HepG2 (cell line): ENCODE data around the gene NMRAL1. TPM values are rescaled to one million over a fixed set of nuclear protein-coding genes. Genes with fewer than 3 reads are reported as not detected.

Source experiments
- ATAC-seq: fragments of 200-7000 bp; cut with Tn5 transposase; 3 replicates; pipeline ENCODE4 v1.9.1; 2020; ENCODE audit warnings: mild to moderate bottlenecking, moderate library complexity
- BruUV-seq: library from RNA; stranded (reverse); fragments of 400-500 nt; replicated peaks from 2 replicates; lab custom pipeline; 2021; lab: Mats Ljungman, UMichigan
- CTCF ChIA-PET: fragments of 300-600 bp; formaldehyde crosslinking; extraction: SDS; loops from one replicate; lab custom pipeline; 2021; ENCODE audit warnings: low total read pairs, inconsistent platforms, low intra/inter-chr PET ratio; lab: Yijun Ruan, JAX
- POLR2A ChIA-PET: fragments of 350-600 bp; sonication (Branson Sonifier 250); formaldehyde crosslinking; loops from one replicate; lab custom pipeline; 2020; ENCODE audit warnings: antibody characterized with exemption, inconsistent platforms; lab: Yijun Ruan, JAX
- DNase-seq: peaks from one replicate; pipeline ENCODE4 v3.0.0-alpha.2; 2015; ENCODE audit warnings: low spot score
- FAIRE-seq: peaks from 3 replicates; lab custom pipeline; 2011; peaks lifted over from hg19 to GRCh38; lab: Jason Lieb, UNC
- H2AFZ ChIP-seq: one replicate; pipeline ENCODE4 v1.6.1; 2011; ENCODE audit warnings: low read length, inconsistent platforms
- H3K27ac ChIP-seq: fragments of 300-600 bp; 3 replicates; pipeline ENCODE4 v1.8.0; 2011; ENCODE audit warnings: mixed run types, mild to moderate bottlenecking, mixed read lengths, low read length, inconsistent platforms; ENCODE audit not compliant: insufficient read depth; ENCODE audit errors: extremely low read length
- H3K27me3 ChIP-seq, 2 experiments: fragments of 200-600 bp in 1 of 2; 2 replicates in 1 of 2; 3 replicates in 1 of 2; pipeline versions ENCODE4 v1.6.0 to v1.8.0; 2011; ENCODE audit warnings: low read length in 2 of 2, mild to moderate bottlenecking in 2 of 2, moderate library complexity in 2 of 2, inconsistent platforms in 1 of 2; ENCODE audit not compliant: insufficient read depth in 2 of 2, control insufficient read depth in 1 of 2
- H3K36me3 ChIP-seq, 2 experiments: fragments of 200-600 bp in 1 of 2; replicated peaks in 1 of 2; 2 replicates in 1 of 2; 3 replicates in 1 of 2; pipeline versions ENCODE4 v1.5.1 to v1.8.0; 2011; ENCODE audit warnings: low read length in 2 of 2, inconsistent platforms in 1 of 2; ENCODE audit not compliant: insufficient read depth in 2 of 2, control insufficient read depth in 1 of 2
- H3K4me1 ChIP-seq: 2 replicates; pipeline ENCODE4 v1.5.1; 2012; ENCODE audit warnings: low read length, inconsistent platforms; ENCODE audit not compliant: insufficient read depth
- H3K4me2 ChIP-seq: 2 replicates; pipeline ENCODE4 v1.6.0; 2011; ENCODE audit warnings: low read depth, low read length, inconsistent platforms
- H3K4me3 ChIP-seq, 3 experiments: fragments of 200-600 bp in 1 of 3; sonication (generic), shearing (Covaris generic) in 1 of 3; replicated peaks in 1 of 3; 2 replicates each; pipeline ENCODE4 v1.5.1; 2011 to 2016; ENCODE audit warnings: low read length in 3 of 3, inconsistent platforms in 2 of 3, low read depth in 2 of 3, mild to moderate bottlenecking in 2 of 3, control low read depth in 1 of 3, mixed read lengths in 1 of 3; ENCODE audit not compliant: insufficient read depth in 1 of 3
- H3K79me2 ChIP-seq: one replicate; pipeline ENCODE4 v1.6.1; 2011; ENCODE audit warnings: low read length, inconsistent platforms; ENCODE audit not compliant: insufficient read depth
- H3K9ac ChIP-seq: 2 replicates; pipeline ENCODE4 v1.6.0; 2011; ENCODE audit warnings: mild to moderate bottlenecking, low read depth, low read length, inconsistent platforms; ENCODE audit not compliant: insufficient read depth
- H3K9me3 ChIP-seq: 2 replicates; pipeline ENCODE4 v1.5.1; 2012; ENCODE audit warnings: mild to moderate bottlenecking, low read length
- H4K20me1 ChIP-seq: 2 replicates; pipeline ENCODE4 v1.6.0; 2011; ENCODE audit warnings: inconsistent platforms, mild to moderate bottlenecking, low read length, moderate library complexity; ENCODE audit not compliant: insufficient read depth
- CEBPB ChIP-seq: IDR thresholded peaks from 2 replicates; pipeline ENCODE4 v1.6.1; 2011; ENCODE audit warnings: low read depth, low read length, improper control_type of control experiment, borderline replicate concordance
- NKX3-1 ChIP-seq: sonication (generic); formaldehyde crosslinking; IDR thresholded peaks from 2 replicates; pipeline ENCODE4 v1.5.0; 2020; ENCODE audit warnings: missing genetic modification reagents
- PAF1 ChIP-seq: IDR thresholded peaks from 2 replicates; pipeline ENCODE4 v1.6.1; 2016; ENCODE audit warnings: missing genetic modification reagents, missing compliant biosample characterization
- WGBS: methylation state at CpG from one replicate; pipeline ENCODE4 v1.1.6; 2017; ENCODE audit warnings: low lambda C conversion rate; 5-methylcytosine and 5-hydroxymethylcytosine counted together
- in situ Hi-C: cut with HindIII; loops from 2 replicates; pipeline ENCODE4 v1.10.0; 2017; ENCODE audit warnings: low pct_unique_long_range_greater_than_20kb; ENCODE audit not compliant: extremely low pct_ligation_motif_present
- intact Hi-C: fragments of 100-400 bp; cut with micrococcal nuclease; formaldehyde crosslinking; loops from one replicate; pipeline ENCODE4 v1.10.0; 2022; ENCODE audit not compliant: unreplicated experiment
- polyA plus RNA-seq, 8 experiments: library from polyadenylated mRNA; depleted of rRNA in 3 of 8; stranded (reverse) in 7 of 8; unstranded in 1 of 8; fragments of >200 nt; fragmentation: Illumina TruSeq in 4 of 8; extraction: Trizol in 4 of 8; gene quantifications; 2 replicates each; pipeline versions ENCODE4 v1.2.1 to v1.2.3, GENCODE V29; 2011 to 2016; ENCODE audit warnings: low read depth in 4 of 8, missing spikeins in 1 of 8, mixed read lengths in 1 of 8; ENCODE audit not compliant: insufficient read depth in 1 of 8
- total RNA-seq, 5 experiments: library from RNA; depleted of rRNA; stranded (reverse); fragments of >200 nt; fragmentation: Illumina TruSeq; extraction: Trizol; gene quantifications; 2 replicates each; pipeline ENCODE4 v1.2.3, GENCODE V29; 2016; ENCODE audit warnings: low read depth in 1 of 5
- TF ChIP-seq, protein P1 (sequence below): sonication (generic); formaldehyde crosslinking; conservative IDR thresholded peaks from 2 replicates; pipeline ENCODE4 v1.4.0; 2020; ENCODE audit warnings: missing genetic modification reagents

NMRAL1 gene
- total and polyA plus RNA-seq, 2 of the 13 experiments (the other 11 are each of a cell fraction or from before 2014, with no cell fraction given), result 30.8 to 33.1 TPM

DNA sequence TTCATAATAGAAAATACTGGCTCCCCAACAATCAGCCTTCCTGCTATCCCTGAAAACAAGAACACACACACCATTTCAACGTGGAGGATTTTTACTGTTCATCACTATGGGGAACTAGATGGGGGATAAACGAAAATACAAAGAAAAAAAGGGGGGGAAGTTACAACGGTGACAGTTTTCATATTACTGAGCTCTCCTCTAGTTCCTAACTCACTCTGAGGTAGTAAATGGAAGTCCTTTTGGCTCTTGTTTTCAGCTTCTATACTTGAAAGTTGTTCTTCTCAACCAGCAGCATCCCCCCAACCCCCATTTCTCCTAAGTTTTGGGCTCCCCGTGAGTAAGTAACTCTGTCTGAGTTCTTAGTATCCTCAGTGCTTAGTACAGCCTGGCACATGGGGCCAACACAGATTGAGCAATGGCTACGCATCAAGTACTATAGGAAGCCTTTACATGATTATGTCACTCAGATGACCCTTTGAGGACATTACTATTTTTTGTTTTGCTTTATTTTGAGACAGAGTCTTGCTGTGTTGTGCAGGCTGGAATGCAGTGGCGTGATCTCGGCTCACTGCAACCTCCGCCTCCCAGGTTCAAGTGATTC, 53.8 kb downstream of the NMRAL1 start:
- Histone ChIP-seq H4K20me1 (no peaks in the 10 kb centered on the region), H3K4me1 (peaks cover 30% of the 10 kb centered on the region), H3K4me3 (no peak overlapping the region), H3K36me3 (no peaks in the 10 kb centered on the region), H3K27ac (no peak overlapping the region), H3K27me3 (no peaks in the 10 kb centered on the region; a peak in 1 of 5 replicates), H3K79me2 (peaks cover 4% of the 10 kb centered on the region), H2AFZ (no peak overlapping the region), H3K9me3 (no peaks in the 10 kb centered on the region), H3K9ac (no peak overlapping the region), H3K4me2 (no peak overlapping the region)
- FAIRE-seq, result no peak
- WGBS, result 64% methylated on average over 8 of the region's 8 CpGs
- ATAC-seq, result no peak
- intact Hi-C loops (no loop called here), in situ Hi-C loops (no loop called here)
- ChIA-PET CTCF (no interaction called here), POLR2A (no interaction called here)
- BruUV-seq, result no TSS peak
- no peak for DNase-seq
- TF ChIP-seq PAF1, result no peak
- TF ChIP-seq, protein P1, sequence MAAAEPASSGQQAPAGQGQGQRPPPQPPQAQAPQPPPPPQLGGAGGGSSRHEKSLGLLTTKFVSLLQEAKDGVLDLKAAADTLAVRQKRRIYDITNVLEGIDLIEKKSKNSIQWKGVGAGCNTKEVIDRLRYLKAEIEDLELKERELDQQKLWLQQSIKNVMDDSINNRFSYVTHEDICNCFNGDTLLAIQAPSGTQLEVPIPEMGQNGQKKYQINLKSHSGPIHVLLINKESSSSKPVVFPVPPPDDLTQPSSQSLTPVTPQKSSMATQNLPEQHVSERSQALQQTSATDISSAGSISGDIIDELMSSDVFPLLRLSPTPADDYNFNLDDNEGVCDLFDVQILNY (CRISPR knock-in tag), result no peak
- peak; percentile 29; the same call in 1 of the 2 replicates for TF ChIP-seq CEBPB

DNA sequence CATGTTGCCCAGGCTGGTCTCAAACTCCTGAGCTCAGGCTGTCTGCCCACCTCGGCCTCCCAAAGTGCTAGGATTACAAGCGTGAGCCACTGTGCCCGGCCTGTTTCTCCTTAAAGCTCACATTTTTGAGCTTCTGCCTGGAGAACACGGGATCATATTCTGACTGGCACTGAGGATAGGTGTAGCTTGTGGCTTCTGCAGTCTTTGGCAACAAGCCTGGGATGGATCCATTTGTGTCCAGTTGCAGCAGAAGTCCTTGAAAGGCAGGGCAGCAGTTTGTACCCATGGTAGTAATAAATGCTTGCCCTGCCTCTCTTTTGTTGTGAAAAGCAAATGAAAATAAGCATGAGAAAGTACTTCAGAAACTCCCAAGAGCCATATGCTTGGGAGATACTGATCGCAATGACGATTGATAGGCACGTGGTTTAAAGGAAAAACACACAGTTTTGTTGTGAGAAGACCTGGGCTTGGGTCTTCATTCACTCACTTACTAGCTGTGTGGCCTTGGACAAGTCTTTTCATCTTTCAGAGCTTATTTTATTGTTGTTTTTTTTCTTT, 54.9 kb downstream of the NMRAL1 start:
- Histone ChIP-seq H3K9ac (no peak overlapping the region), H3K27ac (no peak overlapping the region), H3K79me2 (peaks cover 11% of the 10 kb centered on the region), H3K4me1 (peaks cover 35% of the 10 kb centered on the region), H3K4me3 (no peak overlapping the region), H3K36me3 (no peaks in the 10 kb centered on the region), H3K27me3 (no peaks in the 10 kb centered on the region; a peak in 1 of 5 replicates), H3K4me2 (no peak overlapping the region), H4K20me1 (no peaks in the 10 kb centered on the region), H3K9me3 (no peaks in the 10 kb centered on the region), H2AFZ (no peak overlapping the region)
- no TSS peak for BruUV-seq
- POLR2A ChIA-PET, result interaction anchor here (0.7 to 1.4 kb wide), 2 partner anchors 49 to 109 kb away, joined by 3 to 6 read pairs; no protein-coding TSS in a partner anchor
- CTCF ChIA-PET, result no interaction called here
- in situ Hi-C loops, result no loop called here
- no peak for FAIRE-seq
- intact Hi-C loops, result no loop called here
- ATAC-seq, result no peak
- WGBS, result 74% methylated on average over 5 of the region's 7 CpGs
- TF ChIP-seq NKX3-1 (CRISPR knock-in tag), result no peak
- DNase-seq, result no peak
